Hepatocyte (in vitro differentiated cells): ENCODE measurements around the gene APOE. TPM values are rescaled to one million over a fixed set of nuclear protein-coding genes. Genes with fewer than 3 reads are reported as not detected.
A peak's percentile ranks its signal among the peaks of the same experiment; 100 is the strongest.

Source experiments
- DNase-seq: peaks from one replicate; pipeline ENCODE4 v3.0.0-alpha.2; 2016; ENCODE audit warnings: low spot score
- H2AFZ ChIP-seq: fragments of 200-600 bp; sonication (generic); 2 replicates; pipeline ENCODE4 v1.6.0; 2016; ENCODE audit warnings: antibody characterized with exemption, mild to moderate bottlenecking
- H3K27ac ChIP-seq: fragments of 200-600 bp; sonication (generic); 2 replicates; pipeline ENCODE4 v1.5.1; 2016; ENCODE audit warnings: mild to moderate bottlenecking
- H3K27me3 ChIP-seq: fragments of 200-600 bp; sonication (generic); 2 replicates; pipeline ENCODE4 v1.6.1; 2016
- H3K36me3 ChIP-seq: fragments of 200-600 bp; sonication (generic); replicated peaks from 2 replicates; pipeline ENCODE4 v1.5.1; 2016; ENCODE audit warnings: low read depth; ENCODE audit not compliant: insufficient read depth
- H3K4me1 ChIP-seq: fragments of 200-600 bp; sonication (generic); 2 replicates; pipeline ENCODE4 v1.5.1; 2016; ENCODE audit warnings: mild to moderate bottlenecking, moderate library complexity; ENCODE audit not compliant: insufficient read depth
- H3K4me2 ChIP-seq: fragments of 200-600 bp; sonication (generic); 2 replicates; pipeline ENCODE4 v1.6.0; 2016
- H3K4me3 ChIP-seq: fragments of 200-600 bp; sonication (generic); 2 replicates; pipeline ENCODE4 v1.5.1; 2016; ENCODE audit warnings: mild to moderate bottlenecking
- H3K79me2 ChIP-seq: fragments of 200-600 bp; sonication (generic); 2 replicates; pipeline ENCODE4 v1.6.0; 2017; ENCODE audit warnings: mild to moderate bottlenecking
- H3K9me2 ChIP-seq: fragments of 200-600 bp; sonication (generic); replicated peaks from 2 replicates; pipeline ENCODE4 v1.6.0; 2017; ENCODE audit warnings: mild to moderate bottlenecking; ENCODE audit not compliant: insufficient read depth
- H3K9me3 ChIP-seq: fragments of 200-600 bp; sonication (generic); 2 replicates; pipeline ENCODE4 v1.5.1; 2016; ENCODE audit warnings: low read depth, mild to moderate bottlenecking
- H4K20me1 ChIP-seq: fragments of 200-600 bp; sonication (generic); 2 replicates; pipeline ENCODE4 v1.6.0; 2016; ENCODE audit warnings: mild to moderate bottlenecking; ENCODE audit not compliant: insufficient read depth, poor library complexity, severe bottlenecking
- EZH2 ChIP-seq: fragments of 200-600 bp; sonication (generic); IDR thresholded peaks from 2 replicates; pipeline ENCODE4 v1.6.1; 2016; ENCODE audit warnings: antibody characterized with exemption, mild to moderate bottlenecking, borderline replicate concordance
- EZH2phosphoT487 ChIP-seq: fragments of 200-600 bp; sonication (generic); IDR thresholded peaks from one replicate; pipeline ENCODE4 v1.6.1; 2018; ENCODE audit warnings: antibody characterized with exemption, mild to moderate bottlenecking, low read depth, moderate library complexity; ENCODE audit not compliant: unreplicated experiment, severe bottlenecking
- WGBS: methylation state at CpG from one replicate; pipeline ENCODE4 v1.1.6; 2016; ENCODE audit warnings: low lambda C conversion rate; ENCODE audit errors: missing lambda C conversion rate; 5-methylcytosine and 5-hydroxymethylcytosine counted together
- polyA plus RNA-seq: library from polyadenylated mRNA; unstranded; fragments of >200 nt; fragmentation: Nextera tagmentation; extraction: Ambion mirVana; gene quantifications from 2 replicates; pipeline ENCODE4 v1.2.1, GENCODE V29; 2016
- total RNA-seq: library from RNA; depleted of rRNA; stranded (reverse); fragments of >200 nt; gene quantifications from 2 replicates; pipeline ENCODE4 v1.2.3, GENCODE V29; 2014
- TF ChIP-seq, protein P1 (sequence below): fragments of 200-600 bp; sonication (generic); IDR thresholded peaks from 2 replicates; pipeline ENCODE4 v1.5.1; 2016; ENCODE audit warnings: antibody characterized with exemption, mild to moderate bottlenecking; ENCODE audit not compliant: poor library complexity

Gene APOE
- total and polyA plus RNA-seq, 2 experiments from 2014 or later: 3,946 to 4,019 TPM

DNA sequence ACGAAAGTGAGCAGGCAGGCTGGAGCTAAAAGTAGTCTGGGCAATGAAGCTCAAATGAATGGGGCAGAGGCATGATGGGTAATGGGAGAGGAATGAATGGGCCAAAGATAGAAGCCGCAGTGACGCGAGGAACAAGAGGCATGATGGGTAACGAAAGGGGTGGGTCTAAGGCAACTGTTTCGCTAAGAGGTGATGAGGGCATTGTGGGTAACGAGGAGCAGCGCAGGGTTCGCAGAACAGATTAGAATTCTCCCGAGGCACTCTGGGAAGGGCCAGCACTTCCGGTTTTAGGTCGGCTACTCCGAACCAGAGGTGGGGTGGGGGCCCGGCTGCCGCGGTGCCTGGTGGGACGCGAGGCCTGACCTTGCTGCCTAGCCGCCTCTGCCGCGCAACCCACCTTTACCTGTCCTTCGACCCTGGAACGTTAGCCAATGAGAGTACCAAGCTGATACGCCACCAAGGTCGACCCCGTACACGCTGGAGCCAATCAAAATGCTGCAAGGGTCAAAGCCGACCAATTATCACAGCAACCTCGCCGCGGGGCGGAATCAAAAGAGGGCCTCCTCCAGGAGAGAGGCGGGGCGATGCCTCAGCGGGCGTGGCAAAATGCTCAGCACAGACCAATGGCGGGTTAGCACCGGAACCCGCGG, 15.1 kb upstream of the APOE start:
- Histone ChIP-seq H2AFZ (no peak overlapping the region), H3K27ac (peak overlapping the region; percentile 66), H3K4me2 (peak overlapping the region; percentile 80), H4K20me1 (peaks cover 2% of the 10 kb centered on the region), H3K4me1 (peaks cover 9% of the 10 kb centered on the region), H3K4me3 (peak overlapping the region; percentile 15), H3K9me3 (no peaks in the 10 kb centered on the region), H3K79me2 (peaks cover 21% of the 10 kb centered on the region), H3K27me3 (no peaks in the 10 kb centered on the region), H3K36me3 (no peaks in the 10 kb centered on the region), H3K9me2 (no peaks in the 10 kb centered on the region)
- DNase-seq: peak; percentile 98
- no peak for TF ChIP-seq EZH2phosphoT487
- TF ChIP-seq, protein P1, sequence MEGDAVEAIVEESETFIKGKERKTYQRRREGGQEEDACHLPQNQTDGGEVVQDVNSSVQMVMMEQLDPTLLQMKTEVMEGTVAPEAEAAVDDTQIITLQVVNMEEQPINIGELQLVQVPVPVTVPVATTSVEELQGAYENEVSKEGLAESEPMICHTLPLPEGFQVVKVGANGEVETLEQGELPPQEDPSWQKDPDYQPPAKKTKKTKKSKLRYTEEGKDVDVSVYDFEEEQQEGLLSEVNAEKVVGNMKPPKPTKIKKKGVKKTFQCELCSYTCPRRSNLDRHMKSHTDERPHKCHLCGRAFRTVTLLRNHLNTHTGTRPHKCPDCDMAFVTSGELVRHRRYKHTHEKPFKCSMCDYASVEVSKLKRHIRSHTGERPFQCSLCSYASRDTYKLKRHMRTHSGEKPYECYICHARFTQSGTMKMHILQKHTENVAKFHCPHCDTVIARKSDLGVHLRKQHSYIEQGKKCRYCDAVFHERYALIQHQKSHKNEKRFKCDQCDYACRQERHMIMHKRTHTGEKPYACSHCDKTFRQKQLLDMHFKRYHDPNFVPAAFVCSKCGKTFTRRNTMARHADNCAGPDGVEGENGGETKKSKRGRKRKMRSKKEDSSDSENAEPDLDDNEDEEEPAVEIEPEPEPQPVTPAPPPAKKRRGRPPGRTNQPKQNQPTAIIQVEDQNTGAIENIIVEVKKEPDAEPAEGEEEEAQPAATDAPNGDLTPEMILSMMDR: no peak
- TF ChIP-seq EZH2: no peak
- 2% methylated on average over 40 of the region's 40 CpGs for WGBS

DNA sequence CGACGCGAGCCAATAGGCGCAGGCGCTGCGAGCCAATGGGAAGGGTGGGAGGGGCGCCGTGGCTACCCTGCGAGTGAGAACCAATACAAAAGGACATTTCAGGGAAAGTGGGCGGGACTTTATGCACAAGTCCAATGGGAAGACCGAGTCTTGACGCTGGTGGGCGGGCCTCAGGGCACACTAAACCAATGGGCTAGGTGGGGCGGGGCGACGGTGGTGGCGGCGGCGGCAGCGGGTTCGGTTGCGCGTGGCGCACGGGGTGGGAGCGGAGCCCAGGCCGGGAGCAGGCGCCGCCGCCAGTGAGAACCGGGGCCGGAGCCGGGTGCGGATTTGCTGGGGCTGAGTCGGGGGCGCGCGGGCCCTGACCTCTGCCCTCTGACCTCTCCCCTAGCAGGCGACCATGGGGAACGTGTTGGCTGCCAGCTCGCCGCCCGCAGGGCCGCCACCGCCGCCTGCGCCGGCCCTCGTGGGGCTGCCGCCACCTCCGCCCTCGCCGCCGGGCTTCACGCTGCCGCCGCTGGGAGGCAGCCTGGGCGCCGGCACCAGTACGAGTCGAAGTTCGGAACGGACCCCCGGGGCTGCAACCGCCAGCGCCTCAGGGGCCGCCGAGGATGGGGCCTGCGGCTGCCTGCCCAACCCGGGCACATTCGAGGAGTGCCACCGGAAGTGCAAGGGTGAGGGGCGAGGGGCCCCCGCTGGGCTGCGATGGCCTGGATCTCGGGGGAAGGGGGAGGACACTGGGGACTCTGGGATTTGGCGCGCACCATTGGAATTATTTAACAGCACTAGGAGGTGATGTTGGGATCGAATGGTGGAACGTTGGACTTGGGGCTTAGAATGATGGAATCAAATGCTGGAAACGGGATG, 14.3 kb upstream of the APOE start, which contains the start of gene TOMM40:
TOMM40 (plus strand) TSS at position 239 of the 867 bp plus-strand sequence; CDS start at position 401, 162 bp downstream.
- Histone ChIP-seq H3K9me2 (no peaks in the 10 kb centered on the region), H3K36me3 (no peaks in the 10 kb centered on the region), H3K27ac (peak within 1 kb of the TSS; percentile 66), H3K4me1 (peaks cover 9% of the 10 kb centered on the region), H4K20me1 (peaks cover 2% of the 10 kb centered on the region), H3K4me2 (peak within 1 kb of the TSS; percentile 98), H3K4me3 (peak within 1 kb of the TSS; percentile 33), H3K9me3 (no peaks in the 10 kb centered on the region), H3K27me3 (no peaks in the 10 kb centered on the region), H3K79me2 (peaks cover 21% of the 10 kb centered on the region), H2AFZ (no peak within 1 kb of the TSS)
- TF ChIP-seq EZH2phosphoT487: no peak
- TF ChIP-seq, protein P1: peak; percentile 6
- 2% methylated on average over 36 of the region's 81 CpGs for WGBS
- peak; percentile 100 for DNase-seq

DNA sequence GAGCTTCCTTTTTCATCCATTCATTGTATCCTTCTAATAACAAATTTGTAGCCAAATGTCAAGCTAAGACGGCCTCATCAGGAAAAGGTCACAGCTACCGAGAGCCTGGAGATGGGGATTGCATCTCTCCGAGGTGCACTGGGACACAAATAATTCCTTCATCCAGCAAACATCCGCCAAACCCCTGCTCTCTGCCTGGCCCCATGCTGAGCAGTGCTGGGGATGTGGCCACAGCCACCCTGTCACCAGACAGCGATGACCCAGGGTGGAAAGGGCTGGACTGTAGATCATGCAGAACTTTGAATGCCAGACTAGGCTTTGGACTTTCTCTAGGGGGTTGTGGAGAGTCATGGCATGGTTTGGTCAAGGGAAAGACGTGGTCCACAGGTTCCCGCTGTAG, 12.7 kb upstream of the APOE start:
- H3K79me2 ChIP-seq: peaks cover 21% of the 10 kb centered on the region
- no peak overlapping the region for H3K27ac ChIP-seq

More for the DNA sequence above, 12.7 kb upstream of the APOE start:
- Histone ChIP-seq H3K9me3 (no peaks in the 10 kb centered on the region), H3K4me1 (peaks cover 9% of the 10 kb centered on the region), H3K4me2 (peak overlapping the region; percentile 98), H3K36me3 (no peaks in the 10 kb centered on the region), H3K27me3 (no peaks in the 10 kb centered on the region), H4K20me1 (peaks cover 2% of the 10 kb centered on the region), H3K4me3 (no peak overlapping the region), H2AFZ (no peak overlapping the region), H3K9me2 (no peaks in the 10 kb centered on the region)
- DNase-seq: no peak
- no peak for TF ChIP-seq EZH2phosphoT487
- no peak for TF ChIP-seq EZH2
- TF ChIP-seq, protein P1: no peak
- WGBS: 97% methylated on average over 7 of the region's 7 CpGs
